Activated naive CD4-positive, alpha-beta T cell (primary cell): ENCODE results near the gene PPARD.
"Not testable (repeated sequence)": the region's sequence is repeated elsewhere in the genome, so short reads cannot be mapped to it uniquely, and the experiment has no call there.

Source experiments
- DNase-seq, 4 experiments: peaks; one replicate each; lab custom pipeline; 2025; lab: John Stamatoyannopoulos, UW

PPARD gene

GRCh38 chr6:35342258-35343091, at the start of gene PPARD:
Gene PPARD, plus strand, starts transcription at chr6:35342558. Its CDS starts 68,530 bp downstream, at chr6:35411088.
- peak; percentile 94 to 97 (median 96) for DNase-seq

- no peak for DNase-seq
These were observed 48.7 kb upstream of the PPARD start for GRCh38 chr6:35293681-35294080.

DNA sequence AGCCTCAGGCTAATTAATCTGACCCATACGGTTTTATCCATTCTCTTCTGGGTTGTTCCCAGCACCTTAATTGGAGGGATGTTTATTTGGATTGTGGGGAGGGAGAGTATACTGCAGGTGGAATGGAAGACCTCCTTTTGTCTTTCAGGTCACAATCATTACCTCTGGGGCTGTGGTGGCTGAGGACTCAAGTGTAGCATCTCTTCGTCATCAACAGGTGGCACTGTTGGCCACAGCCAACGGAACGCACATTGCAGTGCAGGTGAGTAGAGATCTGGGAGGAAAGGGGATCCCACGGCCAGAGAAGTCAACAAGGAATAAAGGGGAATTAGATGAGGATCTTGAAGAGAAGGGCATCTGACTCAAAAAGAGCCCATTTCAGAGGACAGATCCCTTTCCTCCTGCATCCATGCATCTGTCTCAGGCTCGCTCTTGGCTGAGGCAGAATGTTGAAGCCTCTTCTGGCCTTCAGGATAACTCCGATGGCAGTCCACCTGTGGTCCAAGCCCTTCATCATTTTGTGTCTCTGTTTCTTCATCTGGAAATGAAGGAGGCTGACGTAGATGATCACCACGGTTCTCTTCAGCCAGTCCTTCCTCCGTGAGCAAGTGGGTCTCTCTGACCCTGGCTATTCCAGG, 47.9 kb upstream of the PPARD start:
- DNase-seq = peak in 3 of 4 experiments; percentile 17 to 44 (median 21)

DNA sequence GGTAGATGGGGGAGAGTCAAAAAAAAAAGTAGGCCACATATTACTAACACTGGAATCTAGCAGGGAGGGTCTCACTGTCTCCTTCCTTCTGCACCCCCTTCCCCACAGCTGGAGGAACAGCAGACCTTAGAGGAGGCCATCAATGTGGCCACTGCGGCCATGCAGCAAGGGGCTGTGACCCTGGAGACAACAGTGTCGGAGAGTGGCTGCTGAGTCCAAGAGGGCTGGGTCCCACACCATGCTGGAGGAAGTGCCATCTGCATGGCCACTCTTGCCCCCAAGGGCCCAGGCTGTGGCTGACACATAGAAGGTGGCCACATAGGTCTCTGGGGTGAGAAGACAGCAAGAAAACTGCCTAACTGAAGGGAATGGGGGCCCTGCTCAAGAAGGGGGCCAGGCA, 47.3 kb upstream of the PPARD start:
- no peak for DNase-seq

GRCh38 chr6:35295521-35296315, 46.6 kb upstream of the PPARD start:
- no peak for DNase-seq

DNA sequence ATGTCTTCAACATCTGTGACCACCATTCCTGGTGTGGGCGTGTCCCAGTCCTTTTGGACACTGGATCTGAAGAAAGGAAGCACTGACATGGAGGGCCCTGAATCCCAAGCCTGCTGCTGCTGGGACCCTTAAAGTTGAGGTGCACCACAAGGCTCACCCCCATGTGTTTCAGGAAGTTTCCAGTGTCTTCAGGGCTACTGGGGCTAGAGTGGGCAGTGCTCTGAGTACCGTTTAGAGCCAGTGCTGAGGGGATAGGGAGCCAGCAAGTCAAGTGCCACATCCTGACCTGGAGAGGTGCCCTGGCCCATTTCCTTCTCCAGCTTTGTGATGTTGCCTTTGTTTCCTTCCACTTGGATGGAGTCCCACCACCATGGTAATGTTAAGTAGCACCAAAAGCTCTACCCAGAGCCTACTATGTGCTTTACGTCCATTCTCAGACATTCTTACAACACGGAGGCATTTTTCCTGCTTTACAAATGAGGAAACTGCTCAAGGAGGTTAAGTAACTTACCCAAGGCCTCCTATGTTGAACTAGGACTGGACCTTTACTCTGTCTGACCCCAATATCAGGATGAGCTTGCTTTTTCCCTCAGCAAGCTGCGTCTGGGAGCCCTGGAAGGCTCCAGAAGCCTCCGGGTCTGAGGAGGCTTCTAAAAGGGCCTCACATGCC, 45.3 kb upstream of the PPARD start:
- DNase-seq = no peak

DNA sequence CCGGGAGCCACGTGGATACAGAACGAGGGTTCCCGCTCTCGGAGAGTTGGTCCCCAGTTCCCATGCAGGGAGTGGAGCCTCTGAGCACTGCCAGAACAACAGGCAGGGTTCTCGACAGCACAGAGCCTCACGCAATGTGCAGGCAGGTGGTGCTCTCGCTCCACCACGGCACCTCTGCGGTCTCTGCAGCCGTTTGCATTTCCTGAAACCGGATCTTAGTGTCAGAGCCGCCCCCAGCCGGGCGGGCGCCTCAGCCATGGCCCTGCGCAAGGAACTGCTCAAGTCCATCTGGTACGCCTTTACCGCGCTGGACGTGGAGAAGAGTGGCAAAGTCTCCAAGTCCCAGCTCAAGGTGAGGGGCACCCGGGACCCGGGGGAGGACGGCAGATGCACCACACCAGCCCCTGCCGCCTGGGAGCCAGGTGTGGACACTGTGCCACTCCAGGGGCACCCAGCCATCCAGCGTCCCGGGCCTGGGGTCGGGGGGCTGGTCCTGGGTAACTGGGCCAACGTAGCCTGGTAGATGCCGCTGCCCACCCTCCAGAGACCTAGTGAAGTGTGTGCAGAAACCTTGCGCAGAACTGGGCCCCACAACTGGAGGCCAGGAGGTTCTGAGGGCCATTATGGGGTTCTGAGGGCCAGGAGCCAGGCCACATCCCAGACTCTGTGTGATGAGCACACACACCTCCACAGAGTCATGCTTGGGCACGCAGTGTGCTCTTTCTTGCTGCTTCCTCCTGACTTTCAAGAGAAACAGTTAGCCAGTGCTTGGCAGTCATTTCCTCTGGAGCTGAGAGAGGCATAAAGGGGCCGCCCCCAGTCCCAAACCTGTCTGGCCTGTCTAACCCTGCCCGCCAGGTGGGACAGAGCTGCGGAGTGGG, 44.5 kb upstream of the PPARD start, which contains the start of gene DEF6:
Gene DEF6, plus strand, starts transcription at position 218 of the 881 bp plus-strand sequence. Its CDS starts 39 bp downstream, at position 257.
- DNase-seq = peak; percentile 61 to 82 (median 74)

- no peak for DNase-seq
These were observed 43.7 kb upstream of the PPARD start for GRCh38 chr6:35298625-35299140.

- DNase-seq = peak in 1 of 4 experiments; percentile 12
These were observed 42.7 kb upstream of the PPARD start for GRCh38 chr6:35299674-35300073.

- DNase-seq = peak in 2 of 4 experiments; percentile 23 to 38
These were observed 41.5 kb upstream of the PPARD start for GRCh38 chr6:35300848-35301247.

- DNase-seq = peak; percentile 32 to 77 (median 56)
These were observed 39.6 kb upstream of the PPARD start for GRCh38 chr6:35302604-35303241.

DNA sequence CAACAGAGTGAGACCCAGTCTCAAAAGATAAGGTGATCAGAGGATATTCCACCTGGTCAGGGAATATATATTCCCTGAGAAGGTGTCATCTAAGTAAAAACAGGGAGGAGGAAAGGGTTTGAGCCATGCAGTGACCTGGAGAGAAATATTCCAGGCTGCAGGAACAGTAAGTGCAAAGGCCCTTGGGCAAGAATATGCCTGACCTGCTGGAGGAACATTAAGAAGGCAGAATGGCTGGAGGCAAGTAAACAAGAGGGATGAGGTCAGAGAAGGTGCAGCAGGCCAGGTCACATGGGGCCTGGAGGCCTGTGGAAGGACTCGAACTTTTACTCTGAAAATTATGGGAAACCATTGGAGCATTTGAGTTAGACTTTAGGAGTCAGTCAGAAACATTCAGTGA, 38.1 kb upstream of the PPARD start:
- no peak for DNase-seq

DNA sequence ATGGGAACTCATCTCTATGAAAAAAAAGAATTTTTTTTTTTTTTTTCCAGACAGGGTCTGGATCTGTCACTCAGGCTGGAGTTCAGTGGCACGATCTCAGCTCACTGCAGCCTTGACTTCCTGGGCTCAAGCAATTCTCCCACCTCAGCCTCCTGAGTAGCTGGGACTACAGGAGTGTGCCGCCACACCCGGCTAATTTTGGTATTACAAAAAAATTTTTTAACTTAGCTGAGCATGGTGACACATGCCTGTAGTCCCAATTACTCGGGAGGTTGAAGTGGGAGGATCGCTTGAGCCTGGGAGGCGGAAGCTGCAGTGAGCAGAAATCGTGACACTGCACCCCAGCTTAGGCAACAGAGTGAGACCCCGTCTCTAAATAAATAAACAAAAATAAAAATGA, 37.2 kb upstream of the PPARD start:
- no peak for DNase-seq

DNA sequence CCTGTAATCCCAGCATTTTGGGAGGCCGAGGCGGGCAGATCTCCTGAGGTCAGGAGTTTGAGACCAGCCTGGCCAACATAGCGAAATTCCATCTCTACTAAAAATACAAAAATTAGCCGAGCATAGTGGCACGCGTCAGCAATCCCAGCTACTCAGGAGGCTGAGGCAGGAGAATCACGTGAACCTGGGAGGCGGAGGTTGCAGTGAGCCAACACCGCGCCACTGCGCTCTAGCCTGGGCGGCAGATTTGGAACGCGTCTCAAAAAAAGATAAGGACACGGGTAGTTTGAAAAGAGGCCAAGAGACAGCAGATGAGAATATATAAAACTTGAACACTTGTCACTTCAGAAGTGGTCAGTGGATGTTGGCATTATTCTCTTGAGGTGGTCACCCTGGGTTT, 35.2 kb upstream of the PPARD start:
- not testable (repeated sequence) for DNase-seq

- not testable (repeated sequence) for DNase-seq
These were observed 33.8 kb upstream of the PPARD start for GRCh38 chr6:35308543-35308942.

DNA sequence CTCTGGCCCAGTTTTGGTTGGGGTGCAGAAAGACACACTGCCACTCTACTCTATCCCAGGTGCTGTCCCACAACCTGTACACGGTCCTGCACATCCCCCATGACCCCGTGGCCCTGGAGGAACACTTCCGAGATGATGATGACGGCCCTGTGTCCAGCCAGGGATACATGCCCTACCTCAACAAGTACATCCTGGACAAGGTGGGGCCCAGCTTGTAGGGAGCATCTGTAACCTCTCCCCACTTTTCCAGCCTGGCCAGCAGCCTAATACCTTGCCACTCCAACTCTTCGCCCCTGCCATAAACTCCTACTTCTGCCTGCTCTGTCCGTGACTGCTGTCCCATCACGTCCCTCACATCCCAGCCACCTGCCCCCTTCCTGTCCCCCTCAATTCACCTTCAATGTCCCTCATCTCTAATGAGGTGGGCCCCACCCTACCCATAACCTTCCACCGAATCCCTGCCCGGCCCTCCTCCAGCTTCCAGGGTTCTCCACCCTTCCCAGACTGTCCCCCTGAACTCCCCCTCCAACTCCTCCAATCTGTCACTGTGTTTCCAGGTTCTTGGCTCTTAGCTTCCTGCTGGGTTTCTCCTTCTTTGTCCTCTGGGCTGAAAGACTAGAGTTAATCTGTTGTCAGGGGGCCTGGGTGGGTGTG, 32.6 kb upstream of the PPARD start:
- DNase-seq = no peak

- peak in 1 of 4 experiments; percentile 18 for DNase-seq
These were observed 32.0 kb upstream of the PPARD start for GRCh38 chr6:35310265-35310831.

DNA sequence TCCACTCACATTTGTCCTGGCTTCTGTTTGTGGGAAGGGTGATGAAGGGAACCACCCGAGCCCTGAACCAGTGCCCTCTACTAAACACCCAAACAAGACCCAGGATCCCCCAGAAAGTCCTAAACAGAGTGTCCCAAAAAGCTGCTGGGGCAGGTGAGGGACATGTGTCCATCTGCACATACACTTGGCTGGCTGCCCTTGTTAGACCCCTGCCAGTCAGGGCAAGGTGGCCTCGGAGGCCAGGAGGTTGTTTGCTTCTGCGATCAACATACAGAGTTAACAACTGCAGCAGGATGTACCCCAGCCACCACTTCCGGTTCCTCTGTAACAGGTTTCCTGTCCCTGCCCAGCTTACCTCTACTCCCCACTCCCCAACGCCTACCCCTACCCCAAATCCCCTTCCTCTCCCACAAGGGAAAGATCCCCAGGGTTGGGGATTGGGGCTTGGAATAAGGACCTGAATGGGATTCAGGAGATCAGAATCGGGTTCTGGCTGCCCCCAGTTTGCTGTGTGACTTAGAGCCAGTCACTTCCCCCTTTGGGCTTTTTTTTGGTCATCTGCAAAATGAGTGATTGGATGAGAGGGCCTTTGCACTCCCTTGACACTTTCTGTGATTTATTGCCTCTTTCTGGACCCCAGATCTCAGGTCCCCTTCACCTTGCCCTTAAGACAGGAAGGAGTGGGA, 30.8 kb upstream of the PPARD start:
- peak in 2 of 4 experiments; percentile 34 to 55 for DNase-seq
